ENCODE measurements around the gene RNF8. TPM values are rescaled to one million over a fixed set of nuclear protein-coding genes. Genes with fewer than 3 reads are reported as not detected.

RNF8 gene
- total and polyA plus RNA-seq, 3 experiments from 2014 or later = 17.2 to 35.2 (median 33.7) TPM

DNA sequence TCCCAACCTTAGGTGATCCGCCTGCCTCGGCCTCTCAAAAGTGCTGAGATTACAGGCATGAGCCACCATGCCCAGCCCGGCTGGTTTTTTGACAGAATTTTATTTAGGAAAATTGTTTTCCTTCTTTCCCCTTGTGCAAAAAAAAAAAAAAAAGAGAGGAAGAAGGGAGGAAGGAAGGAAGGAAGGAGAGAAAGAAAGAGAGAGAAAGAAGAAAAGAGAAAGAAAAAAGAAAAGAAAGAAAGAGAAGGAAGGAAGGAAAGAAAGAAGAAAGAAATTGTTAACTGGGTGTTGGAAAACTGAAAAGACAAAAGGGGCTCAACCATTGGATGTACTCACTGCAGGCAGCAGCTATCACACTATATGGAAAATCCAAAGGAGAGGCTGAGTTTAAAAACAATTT, 1.4 kb upstream of the RNF8 start:
- H3K4me3 Mint-ChIP-seq = peak overlapping the region in 6 of 7 donors; percentile 8 to 67 (median 56)
- POLR2A ChIA-PET = interaction anchor here (0.7 kb wide), 1 partner anchor 1351 kb away, joined by 3 read pairs; no protein-coding TSS in a partner anchor
- CTCF ChIA-PET = no interaction called here

DNA sequence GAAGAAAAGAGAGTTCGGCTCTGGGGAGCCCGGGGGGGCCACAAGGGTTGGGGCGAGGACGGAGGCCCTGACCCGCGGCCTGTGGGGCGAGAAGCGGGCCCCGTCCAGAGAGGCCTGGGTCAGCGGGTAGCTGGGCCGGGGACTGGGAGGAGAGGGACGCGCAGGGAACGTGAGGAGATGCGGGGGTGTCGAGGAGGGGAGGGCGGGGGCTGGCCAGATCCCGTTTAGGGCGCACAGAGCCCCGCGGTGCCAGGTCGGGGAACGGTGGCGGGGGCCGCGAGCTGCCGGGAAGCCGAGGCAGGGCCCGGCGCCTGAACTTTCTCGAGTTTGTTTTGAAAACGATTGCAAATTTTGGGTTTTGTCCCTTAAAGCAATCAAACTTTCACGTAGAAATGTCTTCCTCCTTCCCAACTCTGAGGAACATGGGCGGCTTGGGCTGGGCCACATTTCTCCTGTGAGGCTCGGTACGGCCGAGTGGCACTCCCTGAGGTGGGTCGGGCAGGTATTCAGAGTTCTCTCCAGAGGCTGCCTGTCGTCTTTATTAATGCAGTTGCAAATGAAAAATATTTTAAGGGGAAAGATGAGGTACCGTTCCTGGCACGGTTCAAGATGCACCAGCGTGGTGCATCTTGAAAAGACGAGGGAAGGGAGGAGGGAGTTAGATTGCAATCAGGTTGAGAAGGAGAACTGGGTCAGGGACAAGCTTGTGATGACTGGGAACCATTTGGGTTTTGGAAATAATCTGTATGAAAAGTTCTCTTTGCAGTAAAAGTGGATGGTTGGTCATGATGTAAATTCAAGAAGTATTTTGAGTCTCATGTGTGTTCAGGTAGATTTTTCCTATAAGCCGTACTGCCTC, 972 bp downstream of the RNF8 start:
- Mint-ChIP-seq H3K27ac (peak overlapping the region in 6 of 8 donors; percentile 45 to 95 (median 89)), H3K27me3 (no peaks in the 10 kb centered on the region), H3K4me1 (peaks cover 33 to 49% (median 46%) of the 10 kb centered on the region in 3 donors), H3K4me3 (peak overlapping the region; percentile 93 to 98 (median 96)), H3K36me3 (peaks cover 0 to 12% (median 1%) of the 10 kb centered on the region in 3 donors), H3K9me3 (no peaks in the 10 kb centered on the region)
- H3K4me1 ChIP-seq (ENCODE audit: insufficient read depth, low read length) = peaks cover 21% of the 10 kb centered on the region
- H3K9me3 ChIP-seq (ENCODE audit: low read length) = no peaks in the 10 kb centered on the region
- H3K27me3 ChIP-seq (ENCODE audit: insufficient read depth, low read length, poor library complexity, severe bottlenecking) = no peaks in the 10 kb centered on the region
- ChIA-PET CTCF (interaction anchor here (0.5 kb wide), 1 partner anchor 22 kb away, joined by 4 read pairs; no protein-coding TSS in a partner anchor), POLR2A (no interaction called here)
- H3K4me3 ChIP-seq (ENCODE audit: low read length) = peak overlapping the region; percentile 89
- H3K27ac ChIP-seq (ENCODE audit: low read depth, low read length) = peak overlapping the region; percentile 73
- no peaks in the 10 kb centered on the region for H3K36me3 ChIP-seq (ENCODE audit: insufficient read depth, low read length)
- peak in 1 of 5 donors; percentile 5 for DNase-seq

More for the DNA sequence above, 1.4 kb upstream of the RNF8 start:
- peaks cover 24 to 37% (median 33%) of the 10 kb centered on the region in 3 donors for H3K4me1 Mint-ChIP-seq
- H3K36me3 ChIP-seq (ENCODE audit: insufficient read depth, low read length) = no peaks in the 10 kb centered on the region
- H3K9me3 ChIP-seq (ENCODE audit: low read length) = no peaks in the 10 kb centered on the region
- H3K27ac Mint-ChIP-seq = peak overlapping the region in 3 of 8 donors; percentile 16 to 89 (median 48)
- peaks cover 21% of the 10 kb centered on the region for H3K4me1 ChIP-seq (ENCODE audit: insufficient read depth, low read length)
- no peak overlapping the region for H3K4me3 ChIP-seq (ENCODE audit: low read length)
- peaks cover 0 to 7% (median 0%) of the 10 kb centered on the region in 3 donors for H3K36me3 Mint-ChIP-seq
- no peaks in the 10 kb centered on the region for H3K9me3 Mint-ChIP-seq
- no peak overlapping the region for H3K27ac ChIP-seq (ENCODE audit: low read depth, low read length)
- H3K27me3 Mint-ChIP-seq = peaks cover 0 to 2% of the 10 kb centered on the region in 2 donors
- H3K27me3 ChIP-seq (ENCODE audit: insufficient read depth, low read length, poor library complexity, severe bottlenecking) = no peaks in the 10 kb centered on the region
- no peak for DNase-seq

DNA sequence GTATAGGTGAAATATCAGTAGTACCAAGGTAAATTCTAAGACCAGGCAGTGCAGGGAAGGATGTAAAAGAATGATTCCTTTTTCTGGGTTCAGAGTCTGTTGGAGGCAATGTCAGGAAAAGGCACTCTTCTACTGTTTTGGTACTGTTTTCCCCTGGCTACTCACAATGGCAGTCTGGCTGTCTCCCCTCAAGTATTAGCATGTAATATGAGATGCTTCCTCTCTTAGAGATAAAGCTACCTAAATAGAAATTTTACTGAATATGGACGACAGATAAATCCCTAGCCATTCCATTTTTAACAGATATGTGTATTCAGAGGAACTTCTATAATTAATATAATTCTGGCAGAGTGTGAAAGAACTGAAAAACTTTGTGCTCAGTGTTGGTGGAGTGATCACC, 3.5 kb downstream of the RNF8 start:
- H3K36me3 ChIP-seq (ENCODE audit: insufficient read depth, low read length) = no peaks in the 10 kb centered on the region
- no peak overlapping the region for H3K27ac Mint-ChIP-seq
- no peaks in the 10 kb centered on the region for H3K9me3 ChIP-seq (ENCODE audit: low read length)
- no peak overlapping the region for H3K27ac ChIP-seq (ENCODE audit: low read depth, low read length)
- H3K4me3 ChIP-seq (ENCODE audit: low read length) = no peak overlapping the region
- ChIA-PET CTCF (no interaction called here), POLR2A (no interaction called here)
- peaks cover 0 to 35% (median 8%) of the 10 kb centered on the region in 3 donors for H3K36me3 Mint-ChIP-seq
- no peaks in the 10 kb centered on the region for H3K27me3 Mint-ChIP-seq
- no peaks in the 10 kb centered on the region for H3K27me3 ChIP-seq (ENCODE audit: insufficient read depth, low read length, poor library complexity, severe bottlenecking)
- no peaks in the 10 kb centered on the region for H3K9me3 Mint-ChIP-seq
- peaks cover 21% of the 10 kb centered on the region for H3K4me1 ChIP-seq (ENCODE audit: insufficient read depth, low read length)
- peaks cover 33 to 51% (median 46%) of the 10 kb centered on the region in 3 donors for H3K4me1 Mint-ChIP-seq
- peak overlapping the region in 1 of 7 donors; percentile 94 for H3K4me3 Mint-ChIP-seq
- no peak for DNase-seq

DNA sequence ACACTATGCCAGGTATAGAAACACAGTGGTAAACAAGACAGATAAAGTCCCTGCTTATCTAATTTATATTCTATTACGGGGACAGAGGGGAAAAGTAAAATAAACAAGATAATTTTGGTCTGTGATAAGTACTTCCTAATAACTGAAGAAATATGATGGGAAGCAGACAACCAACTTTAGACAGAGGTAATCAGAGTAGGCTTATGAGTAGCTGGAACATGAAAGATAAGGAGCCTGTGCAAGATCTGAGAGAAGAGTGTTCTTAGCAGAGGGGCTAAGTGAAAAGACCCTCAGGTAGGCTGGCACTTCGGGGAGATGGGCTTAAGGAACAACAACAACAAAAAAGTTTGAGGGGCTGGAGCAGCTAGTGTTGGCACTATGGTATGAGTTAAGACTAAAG, 4.1 kb downstream of the RNF8 start:
- ChIA-PET CTCF (interaction anchor here (0.5 kb wide), 1 partner anchor 347 kb away, joined by 3 read pairs; no protein-coding TSS in a partner anchor), POLR2A (no interaction called here)
- H3K4me3 ChIP-seq (ENCODE audit: low read length) = no peak overlapping the region
- no peaks in the 10 kb centered on the region for H3K9me3 ChIP-seq (ENCODE audit: low read length)
- no peaks in the 10 kb centered on the region for H3K36me3 ChIP-seq (ENCODE audit: insufficient read depth, low read length)
- peaks cover 0 to 39% (median 8%) of the 10 kb centered on the region in 3 donors for H3K36me3 Mint-ChIP-seq
- H3K27ac ChIP-seq (ENCODE audit: low read depth, low read length) = no peak overlapping the region
- H3K27me3 Mint-ChIP-seq = no peaks in the 10 kb centered on the region
- no peaks in the 10 kb centered on the region for H3K9me3 Mint-ChIP-seq
- peaks cover 21% of the 10 kb centered on the region for H3K4me1 ChIP-seq (ENCODE audit: insufficient read depth, low read length)
- H3K4me3 Mint-ChIP-seq = peak overlapping the region in 2 of 7 donors; percentile 4 to 22
- peaks cover 33 to 51% (median 46%) of the 10 kb centered on the region in 3 donors for H3K4me1 Mint-ChIP-seq
- H3K27me3 ChIP-seq (ENCODE audit: insufficient read depth, low read length, poor library complexity, severe bottlenecking) = no peaks in the 10 kb centered on the region
- DNase-seq = no peak
- no peak overlapping the region for H3K27ac Mint-ChIP-seq

DNA sequence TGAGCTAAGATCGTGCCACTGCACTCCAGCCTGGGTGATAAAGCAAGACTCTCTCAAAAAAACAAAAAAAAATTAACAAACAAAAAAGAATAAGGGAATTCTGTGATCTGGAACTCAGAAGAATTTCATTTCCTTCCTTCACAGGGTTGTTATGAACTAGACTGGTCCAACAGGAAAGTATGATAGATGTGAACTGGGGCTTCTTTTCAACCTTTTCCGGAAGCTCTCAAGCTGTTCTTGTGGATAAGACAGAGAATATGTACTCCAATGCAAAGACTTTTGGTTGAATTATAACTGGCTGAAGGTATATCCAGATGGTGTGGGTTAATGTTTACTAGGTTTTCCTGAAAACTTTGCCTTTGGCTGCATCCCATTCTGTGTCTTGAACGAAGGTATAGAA, 5.3 kb downstream of the RNF8 start:
- no peaks in the 10 kb centered on the region for H3K27me3 Mint-ChIP-seq
- no peak overlapping the region for H3K4me3 ChIP-seq (ENCODE audit: low read length)
- peaks cover 15% of the 10 kb centered on the region for H3K4me1 ChIP-seq (ENCODE audit: insufficient read depth, low read length)
- H3K27me3 ChIP-seq (ENCODE audit: insufficient read depth, low read length, poor library complexity, severe bottlenecking) = no peaks in the 10 kb centered on the region
- peaks cover 0 to 43% (median 8%) of the 10 kb centered on the region in 3 donors for H3K36me3 Mint-ChIP-seq
- ChIA-PET CTCF (no interaction called here), POLR2A (no interaction called here)
- H3K4me1 Mint-ChIP-seq = peaks cover 25 to 43% (median 40%) of the 10 kb centered on the region in 3 donors
- no peaks in the 10 kb centered on the region for H3K9me3 ChIP-seq (ENCODE audit: low read length)
- no peak for DNase-seq
- no peak overlapping the region for H3K4me3 Mint-ChIP-seq
- H3K9me3 Mint-ChIP-seq = no peaks in the 10 kb centered on the region
- no peak overlapping the region for H3K27ac ChIP-seq (ENCODE audit: low read depth, low read length)
- H3K36me3 ChIP-seq (ENCODE audit: insufficient read depth, low read length) = no peaks in the 10 kb centered on the region
- peak overlapping the region in 2 of 8 donors; percentile 20 to 55 for H3K27ac Mint-ChIP-seq

DNA sequence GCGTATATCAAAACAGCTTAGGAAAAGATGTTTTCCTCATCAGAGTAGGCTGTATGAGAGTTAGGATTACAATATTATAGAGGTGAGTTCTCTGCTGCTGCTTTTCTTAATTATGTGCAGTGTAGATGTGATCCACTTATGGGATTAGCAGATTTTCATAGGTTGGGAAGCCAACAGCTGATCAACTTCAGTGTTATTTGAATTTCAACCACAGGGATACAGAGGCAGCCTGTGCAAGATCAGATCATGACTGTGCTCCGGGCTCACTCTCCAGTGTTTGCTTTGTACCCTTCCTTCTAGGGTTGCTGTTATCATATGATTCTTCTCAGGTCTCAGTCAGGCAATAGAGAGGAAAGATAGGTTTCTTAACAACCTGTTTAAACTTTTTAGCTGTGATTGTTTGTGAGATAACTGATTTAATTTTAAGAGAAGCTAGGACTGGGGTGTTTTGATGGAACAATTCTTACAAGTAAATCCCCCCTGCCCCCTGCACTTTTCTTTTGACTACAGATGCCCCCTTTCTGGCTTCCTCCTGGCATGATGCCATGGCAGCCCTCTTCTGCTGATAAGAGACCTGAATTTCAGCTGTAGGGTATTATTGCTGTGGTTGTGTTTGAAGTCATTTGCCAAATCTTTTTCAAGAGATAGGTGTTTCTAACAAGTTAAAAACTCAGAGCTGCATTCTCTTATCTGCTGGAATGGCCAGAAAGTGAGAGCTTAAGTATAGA, 8.5 kb downstream of the RNF8 start:
- Mint-ChIP-seq H3K27me3 (no peaks in the 10 kb centered on the region), H3K4me3 (no peak overlapping the region), H3K4me1 (peaks cover 13 to 15% (median 14%) of the 10 kb centered on the region in 3 donors), H3K9me3 (no peaks in the 10 kb centered on the region), H3K36me3 (peaks cover 0 to 62% (median 12%) of the 10 kb centered on the region in 3 donors), H3K27ac (no peak overlapping the region)
- H3K4me1 ChIP-seq (ENCODE audit: insufficient read depth, low read length) = no peaks in the 10 kb centered on the region
- no peak for DNase-seq
- POLR2A ChIA-PET = interaction anchor here (0.6 kb wide), 1 partner anchor 75 kb away, joined by 3 read pairs; no protein-coding TSS in a partner anchor
- H3K4me3 ChIP-seq (ENCODE audit: low read length) = no peak overlapping the region
- CTCF ChIA-PET = interaction anchor here (1.0 kb wide), 1 partner anchor 37 kb away, joined by 4 read pairs; no protein-coding TSS in a partner anchor
- no peaks in the 10 kb centered on the region for H3K36me3 ChIP-seq (ENCODE audit: insufficient read depth, low read length)
- no peak overlapping the region for H3K27ac ChIP-seq (ENCODE audit: low read depth, low read length)
- H3K9me3 ChIP-seq (ENCODE audit: low read length) = no peaks in the 10 kb centered on the region
- no peaks in the 10 kb centered on the region for H3K27me3 ChIP-seq (ENCODE audit: insufficient read depth, low read length, poor library complexity, severe bottlenecking)

DNA sequence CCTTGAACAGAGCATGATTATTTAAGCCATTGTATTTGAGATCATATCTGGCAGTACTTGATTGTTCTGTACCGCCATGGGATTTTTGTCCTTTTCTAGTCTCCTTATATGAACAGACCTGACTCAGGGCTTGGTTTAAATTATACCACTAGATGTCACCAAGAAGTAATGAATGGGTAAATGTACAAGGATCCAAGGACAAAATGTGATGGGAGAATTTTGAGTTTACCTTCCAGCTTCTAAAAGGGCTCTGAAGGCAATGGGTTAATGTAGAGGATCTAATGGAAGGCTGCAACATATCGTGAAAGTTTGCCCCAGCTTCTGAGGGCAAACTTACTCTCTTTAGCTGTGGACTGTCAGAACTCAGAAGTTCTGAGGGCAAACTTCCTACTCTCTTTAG, 12.0 kb downstream of the RNF8 start:
- peaks cover 0 to 79% (median 25%) of the 10 kb centered on the region in 3 donors for H3K36me3 Mint-ChIP-seq
- peaks cover 0 to 12% (median 7%) of the 10 kb centered on the region in 3 donors for H3K4me1 Mint-ChIP-seq
- no peaks in the 10 kb centered on the region for H3K27me3 ChIP-seq (ENCODE audit: insufficient read depth, low read length, poor library complexity, severe bottlenecking)
- H3K9me3 Mint-ChIP-seq = no peaks in the 10 kb centered on the region
- peaks cover 14% of the 10 kb centered on the region for H3K36me3 ChIP-seq (ENCODE audit: insufficient read depth, low read length)
- H3K9me3 ChIP-seq (ENCODE audit: low read length) = no peaks in the 10 kb centered on the region
- DNase-seq = no peak
- H3K27me3 Mint-ChIP-seq = no peaks in the 10 kb centered on the region
- H3K27ac Mint-ChIP-seq = no peak overlapping the region
- H3K27ac ChIP-seq (ENCODE audit: low read depth, low read length) = no peak overlapping the region
- no peaks in the 10 kb centered on the region for H3K4me1 ChIP-seq (ENCODE audit: insufficient read depth, low read length)
- no peak overlapping the region for H3K4me3 ChIP-seq (ENCODE audit: low read length)
- ChIA-PET CTCF (interaction anchor here (1.2 kb wide), 1 partner anchor 326 kb away, joined by 4 read pairs; no protein-coding TSS in a partner anchor), POLR2A (no interaction called here)
- no peak overlapping the region for H3K4me3 Mint-ChIP-seq

Measured in CD8-positive, alpha-beta memory T cell (primary cell).